Tibial nerve (tissue), 4 donors: ENCODE results near the gene AIDA. TPM values are rescaled to one million over a fixed set of nuclear protein-coding genes. Genes with fewer than 3 reads are reported as not detected.
A peak's percentile ranks its signal among the peaks of the same experiment; 100 is the strongest.

Source experiments
- DNase-seq, 2 donors: peaks; one replicate each; pipeline ENCODE4 v3.0.0-alpha.2; 2019; ENCODE audit warnings: low spot score in 2 of 2
- H3K27ac ChIP-seq, 4 donors: fragments of 200-600 bp; sonication (generic) in 3 of 4; one replicate each; pipeline ENCODE4 v1.5.1; 2017 to 2019; ENCODE audit warnings: mild to moderate bottlenecking in 1 of 4
- H3K27me3 ChIP-seq, 2 donors: fragments of 200-600 bp; sonication (generic) in 1 of 2; one replicate each; pipeline versions ENCODE4 v1.5.1 to v1.6.0; 2017 to 2019
- H3K36me3 ChIP-seq, 3 donors: fragments of 200-600 bp; sonication (generic); one replicate each; pipeline ENCODE4 v1.5.1; 2018 to 2019
- H3K4me1 ChIP-seq, 4 donors: fragments of 200-600 bp; sonication (generic) in 3 of 4; one replicate each; pipeline ENCODE4 v1.5.1; 2017 to 2019
- H3K4me3 ChIP-seq, 4 donors: fragments of 200-600 bp; sonication (generic) in 3 of 4; one replicate each; pipeline ENCODE4 v1.5.1; 2017 to 2019; ENCODE audit warnings: mild to moderate bottlenecking in 1 of 4, moderate library complexity in 1 of 4
- H3K9me3 ChIP-seq, 4 donors: fragments of 200-600 bp; sonication (generic) in 3 of 4; one replicate each; pipeline ENCODE4 v1.5.1; 2017 to 2019
- CTCF ChIP-seq, 5 experiments: fragments of 200-600 bp in 3 of 5; fragments of 450-650 bp in 2 of 5; sonication (generic) in 3 of 5; IDR thresholded peaks; one replicate each; pipeline ENCODE4 v1.5.1; 2016 to 2019; ENCODE audit warnings: antibody characterized with exemption in 5 of 5, mild to moderate bottlenecking in 3 of 5, moderate library complexity in 2 of 5
- EP300 ChIP-seq, 2 donors: sonication (generic); formaldehyde crosslinking; IDR thresholded peaks; one replicate each; pipeline ENCODE4 v1.6.1; 2017; ENCODE audit warnings: antibody characterized with exemption in 2 of 2, mild to moderate bottlenecking in 1 of 2
- POLR2A ChIP-seq, 2 donors: fragments of 450-650 bp; IDR thresholded peaks; one replicate each; pipeline ENCODE4 v1.6.1; 2017; ENCODE audit warnings: antibody characterized with exemption in 2 of 2, mild to moderate bottlenecking in 2 of 2, moderate library complexity in 2 of 2
- WGBS, 2 donors: methylation state at CpG; one replicate each; pipeline ENCODE4 v1.1.5; 2018; 5-methylcytosine and 5-hydroxymethylcytosine counted together
- total RNA-seq, 4 donors: library from RNA; depleted of rRNA; stranded (reverse); fragments of >200 nt; gene quantifications; one replicate each; pipeline ENCODE4 v1.1.0, GENCODE V29; 2016

The AIDA gene
- total RNA-seq, 4 donors from 2014 or later: 67.8 to 90.2 (median 70.1) TPM

DNA sequence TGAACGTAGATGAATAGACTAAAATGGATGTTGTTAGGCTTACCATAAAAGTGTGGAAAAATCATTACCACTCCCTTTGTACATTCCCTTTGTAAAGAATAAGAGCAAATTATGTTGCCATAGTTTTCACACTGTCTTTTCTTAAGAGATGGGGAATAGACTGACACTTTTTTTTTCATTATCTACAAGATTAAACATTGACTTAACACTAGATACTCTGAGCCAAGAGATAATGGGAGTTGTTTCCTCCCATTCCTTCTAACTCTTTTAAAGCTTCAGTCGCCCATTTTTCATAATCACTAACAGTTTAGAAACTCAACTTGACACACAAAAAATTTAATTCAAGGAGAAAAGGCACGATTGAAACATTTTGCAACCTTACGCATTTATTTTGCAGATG lies 10.1 kb downstream of the AIDA start:
- 93 to 94% methylated on average over 4 of the region's 4 CpGs for WGBS, 2 donors
- H3K4me1 ChIP-seq: peaks cover 0 to 8% (median 0%) of the 10 kb centered on the region in 4 donors
- no peak for DNase-seq
- peaks cover 0 to 6% (median 0%) of the 10 kb centered on the region in 4 donors for H3K9me3 ChIP-seq
- TF ChIP-seq POLR2A (IDR thresholded peaks at IDR 0.05): no peak
- no peak for TF ChIP-seq EP300 (IDR thresholded peaks at IDR 0.05)
- TF ChIP-seq CTCF (IDR thresholded peaks at IDR 0.05): no peak
- H3K4me3 ChIP-seq: no peak overlapping the region
- no peak overlapping the region for H3K27ac ChIP-seq
- H3K27me3 ChIP-seq: no peaks in the 10 kb centered on the region
- peaks cover 0 to 48% (median 0%) of the 10 kb centered on the region in 3 donors for H3K36me3 ChIP-seq

- H3K36me3 ChIP-seq: peaks cover 0 to 48% (median 0%) of the 10 kb centered on the region in 3 donors
- H3K27ac ChIP-seq: peak overlapping the region in 1 of 4 donors; percentile 14
- H3K4me3 ChIP-seq: no peak overlapping the region
- TF ChIP-seq POLR2A (IDR thresholded peaks at IDR 0.05): no peak
- TF ChIP-seq CTCF (IDR thresholded peaks at IDR 0.05): no peak
- no peak for TF ChIP-seq EP300 (IDR thresholded peaks at IDR 0.05)
- WGBS, 2 donors: 64 to 67% methylated on average over 2 of the region's 2 CpGs
- H3K27me3 ChIP-seq: no peaks in the 10 kb centered on the region
- no peak for DNase-seq
- H3K9me3 ChIP-seq: no peaks in the 10 kb centered on the region
- H3K4me1 ChIP-seq: peaks cover 0 to 22% (median 0%) of the 10 kb centered on the region in 4 donors
Measured at GRCh38 chr1:222697826-222698225, 14.5 kb downstream of the AIDA start.

GRCh38 chr1:222697203-222697602 lies 15.1 kb downstream of the AIDA start:
- Histone ChIP-seq H3K4me1 (peaks cover 0 to 23% (median 0%) of the 10 kb centered on the region in 4 donors), H3K4me3 (no peak overlapping the region), H3K9me3 (no peaks in the 10 kb centered on the region), H3K27ac (peak overlapping the region in 1 of 4 donors; percentile 14), H3K27me3 (no peaks in the 10 kb centered on the region), H3K36me3 (peaks cover 0 to 46% (median 0%) of the 10 kb centered on the region in 3 donors)
- no peak for DNase-seq
- 94 to 98% methylated on average over 2 of the region's 2 CpGs for WGBS, 2 donors
- TF ChIP-seq POLR2A (IDR thresholded peaks at IDR 0.05) (no peak), EP300 (IDR thresholded peaks at IDR 0.05) (no peak), CTCF (IDR thresholded peaks at IDR 0.05) (no peak)

GRCh38 chr1:222696741-222697140 lies 15.6 kb downstream of the AIDA start:
- Histone ChIP-seq H3K4me3 (no peak overlapping the region), H3K36me3 (peaks cover 0 to 46% (median 0%) of the 10 kb centered on the region in 3 donors), H3K9me3 (no peaks in the 10 kb centered on the region), H3K27me3 (no peaks in the 10 kb centered on the region), H3K27ac (no peak overlapping the region), H3K4me1 (peaks cover 0 to 23% (median 0%) of the 10 kb centered on the region in 4 donors)
- WGBS, 2 donors: 95 to 99% methylated on average over 8 of the region's 8 CpGs
- TF ChIP-seq POLR2A (IDR thresholded peaks at IDR 0.05) (no peak), CTCF (IDR thresholded peaks at IDR 0.05) (no peak), EP300 (IDR thresholded peaks at IDR 0.05) (no peak)
- DNase-seq: no peak

DNA sequence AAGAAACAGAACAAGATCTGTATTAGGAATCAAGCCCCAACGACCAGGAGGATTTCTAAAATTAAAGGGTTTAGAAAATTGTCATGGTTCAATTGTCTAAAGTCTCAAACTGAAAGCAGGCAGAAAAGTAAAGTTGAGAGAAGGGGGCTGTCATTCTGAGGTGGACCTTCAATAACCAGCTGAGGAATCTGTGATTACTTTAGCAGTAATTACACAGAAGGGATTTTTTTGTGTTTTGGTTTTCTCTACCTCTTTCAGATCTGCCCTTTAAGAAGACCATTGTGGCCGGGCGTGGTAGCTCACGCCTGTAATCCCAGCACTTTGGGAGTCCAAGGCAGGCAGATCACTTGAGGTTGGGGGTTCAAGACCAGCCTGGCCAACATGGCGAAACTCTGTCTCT lies 17.4 kb downstream of the AIDA start:
- peaks cover 0 to 33% (median 0%) of the 10 kb centered on the region in 3 donors for H3K36me3 ChIP-seq
- DNase-seq: no peak
- TF ChIP-seq CTCF (IDR thresholded peaks at IDR 0.05): no peak
- no peak for TF ChIP-seq POLR2A (IDR thresholded peaks at IDR 0.05)
- TF ChIP-seq EP300 (IDR thresholded peaks at IDR 0.05): no peak
- WGBS, 2 donors: 83 to 85% methylated on average over 5 of the region's 5 CpGs
- H3K9me3 ChIP-seq: no peaks in the 10 kb centered on the region
- H3K27me3 ChIP-seq: no peaks in the 10 kb centered on the region
- no peak overlapping the region for H3K4me3 ChIP-seq
- no peak overlapping the region for H3K27ac ChIP-seq
- H3K4me1 ChIP-seq: peaks cover 0 to 23% (median 0%) of the 10 kb centered on the region in 4 donors
